GM19035 (cell line): ENCODE data around the gene IL17RC.
"Not testable (repeated sequence)": the region's sequence is repeated elsewhere in the genome, so short reads cannot be mapped to it uniquely, and the experiment has no call there.

Experiments used
- ATAC-seq: cut with Tn5 transposase; IDR thresholded peaks from one replicate; pipeline ENCODE4 v1.9.1; 2021; ENCODE audit not compliant: unreplicated experiment

IL17RC gene

GRCh38 chr3:9914559-9915253 is 2.2 kb upstream of the IL17RC start:
- no peak for ATAC-seq

- no peak for ATAC-seq
Observed at GRCh38 chr3:9915254-9916141, 1.4 kb upstream of the IL17RC start.

- ATAC-seq, result no peak
Observed at GRCh38 chr3:9916346-9916733, 558 bp upstream of the IL17RC start.

DNA sequence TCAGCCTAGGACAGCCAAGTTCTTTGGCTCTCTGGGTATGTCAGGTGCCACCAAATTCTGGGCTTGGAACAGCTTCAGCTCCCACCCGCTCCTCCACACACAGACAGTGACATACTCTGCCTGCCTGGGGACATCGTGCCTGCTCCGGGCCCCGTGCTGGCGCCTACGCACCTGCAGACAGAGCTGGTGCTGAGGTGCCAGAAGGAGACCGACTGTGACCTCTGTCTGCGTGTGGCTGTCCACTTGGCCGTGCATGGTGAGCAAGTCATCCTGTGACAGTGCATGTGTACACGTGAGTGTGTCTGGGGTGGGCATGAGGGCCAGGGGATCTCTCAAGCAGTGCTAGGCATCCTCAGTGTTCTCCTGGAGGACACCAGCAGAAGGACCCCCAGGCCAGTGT is 922 bp downstream of the IL17RC start:
- ATAC-seq, result no peak

- no peak for ATAC-seq
Observed at GRCh38 chr3:9918261-9919038, 1.6 kb downstream of the IL17RC start.

GRCh38 chr3:9928158-9928557 is 11.3 kb downstream of the IL17RC start:
- ATAC-seq, result no peak

GRCh38 chr3:9930804-9931418 is 14.0 kb downstream of the IL17RC start:
- no peak for ATAC-seq

DNA sequence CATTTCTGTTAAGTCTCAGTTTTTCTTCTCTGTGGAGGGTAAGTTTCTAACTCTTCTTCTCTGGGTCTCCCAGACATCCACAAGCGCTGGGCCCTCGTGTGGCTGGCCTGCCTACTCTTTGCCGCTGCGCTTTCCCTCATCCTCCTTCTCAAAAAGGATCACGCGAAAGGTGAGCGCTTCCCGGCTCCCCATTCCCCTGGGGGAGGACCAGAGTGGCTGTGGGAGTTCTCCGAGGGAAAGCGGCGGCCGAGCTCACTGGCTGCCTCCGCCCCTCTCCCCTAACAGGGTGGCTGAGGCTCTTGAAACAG is 15.6 kb downstream of the IL17RC start:
- no peak for ATAC-seq

DNA sequence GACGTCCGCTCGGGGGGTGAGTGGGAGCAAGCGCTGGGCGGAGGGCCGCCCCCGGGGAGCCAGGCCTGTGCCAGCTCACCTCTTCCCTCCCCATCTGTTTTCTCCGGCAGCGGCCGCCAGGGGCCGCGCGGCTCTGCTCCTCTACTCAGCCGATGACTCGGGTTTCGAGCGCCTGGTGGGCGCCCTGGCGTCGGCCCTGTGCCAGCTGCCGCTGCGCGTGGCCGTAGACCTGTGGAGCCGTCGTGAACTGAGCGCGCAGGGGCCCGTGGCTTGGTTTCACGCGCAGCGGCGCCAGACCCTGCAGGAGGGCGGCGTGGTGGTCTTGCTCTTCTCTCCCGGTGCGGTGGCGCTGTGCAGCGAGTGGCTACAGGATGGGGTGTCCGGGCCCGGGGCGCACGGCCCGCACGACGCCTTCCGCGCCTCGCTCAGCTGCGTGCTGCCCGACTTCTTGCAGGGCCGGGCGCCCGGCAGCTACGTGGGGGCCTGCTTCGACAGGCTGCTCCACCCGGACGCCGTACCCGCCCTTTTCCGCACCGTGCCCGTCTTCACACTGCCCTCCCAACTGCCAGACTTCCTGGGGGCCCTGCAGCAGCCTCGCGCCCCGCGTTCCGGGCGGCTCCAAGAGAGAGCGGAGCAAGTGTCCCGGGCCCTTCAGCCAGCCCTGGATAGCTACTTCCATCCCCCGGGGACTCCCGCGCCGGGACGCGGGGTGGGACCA is 16.1 kb downstream of the IL17RC start:
- peak; percentile 70 for ATAC-seq

GRCh38 chr3:9933561-9934234 is 16.8 kb downstream of the IL17RC start, which contains the start of gene CRELD1:
TSS of gene CRELD1 (plus strand) at chr3:9933834. CDS start at chr3:9934439, 605 bp downstream.
- peak; percentile 88 for ATAC-seq

GRCh38 chr3:9934235-9934621 is 17.3 kb downstream of the IL17RC start:
- ATAC-seq, result no peak

DNA sequence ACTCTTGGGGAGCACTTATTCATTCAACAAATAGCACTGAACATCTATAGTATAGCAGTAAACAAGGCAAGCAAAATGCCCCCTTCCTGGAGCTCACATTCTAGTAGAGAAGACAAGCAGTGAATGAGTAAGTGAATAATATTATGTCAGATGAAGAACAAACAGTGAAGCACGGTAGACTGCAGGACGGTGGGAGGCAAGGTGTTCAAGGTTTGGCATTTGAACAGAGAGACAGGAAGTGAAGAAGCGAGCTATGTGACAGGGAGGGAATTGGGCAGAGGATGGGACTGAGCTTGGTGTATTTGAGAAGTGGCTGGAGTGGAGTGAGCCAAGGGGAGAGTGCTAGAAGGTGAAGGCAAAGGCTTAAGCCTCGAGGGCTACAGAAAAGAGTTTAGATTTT is 18.1 kb downstream of the IL17RC start:
- ATAC-seq, result no peak

DNA sequence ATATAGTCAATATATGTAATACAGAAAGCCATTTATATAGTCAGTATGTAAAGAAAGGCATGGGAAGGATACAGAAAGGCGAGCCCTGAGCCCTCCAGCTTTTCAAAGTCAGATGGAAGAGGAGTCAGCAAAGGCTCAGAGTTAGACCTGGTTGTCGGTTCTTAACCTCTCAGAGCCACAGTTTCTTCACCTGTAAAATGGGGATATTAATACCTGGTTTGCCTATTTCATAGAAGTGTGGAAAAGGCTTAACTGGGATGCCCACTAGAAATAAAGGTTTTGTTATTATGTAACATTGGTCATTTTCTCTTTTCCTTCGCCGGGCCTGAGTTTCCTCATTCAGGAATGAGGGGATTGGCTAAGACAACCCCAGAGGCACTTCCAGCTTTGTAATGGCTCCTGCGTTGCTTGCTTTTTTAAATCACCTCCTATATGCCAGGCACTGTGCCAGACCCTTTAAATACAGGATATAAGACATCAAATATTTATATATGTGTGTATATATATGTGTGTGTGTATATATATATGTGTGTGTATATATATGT is 19.1 kb downstream of the IL17RC start:
- no peak for ATAC-seq

- ATAC-seq, result no peak
Observed at GRCh38 chr3:9937486-9938238, 20.8 kb downstream of the IL17RC start.

- no peak for ATAC-seq
Observed at GRCh38 chr3:9938966-9939365, 22.1 kb downstream of the IL17RC start.

DNA sequence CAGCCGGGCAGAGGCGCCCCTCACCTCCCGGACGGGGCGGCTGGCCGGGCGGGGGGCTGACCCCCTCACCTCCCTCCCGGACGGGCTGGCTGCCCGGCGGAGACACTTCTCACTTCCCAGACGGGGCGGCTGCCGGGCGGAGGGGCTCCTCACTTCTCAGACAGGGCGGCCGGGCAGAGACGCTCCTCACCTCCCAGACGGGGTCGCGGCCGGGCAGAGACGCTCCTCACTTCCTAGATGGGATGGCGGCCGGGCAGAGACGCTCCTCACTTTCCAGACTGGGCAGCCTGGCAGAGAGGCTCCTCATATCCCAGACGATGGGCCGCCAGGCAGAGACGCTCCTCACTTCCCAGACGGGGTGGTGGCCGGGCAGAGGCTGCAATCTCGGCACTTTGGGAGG is 23.0 kb downstream of the IL17RC start:
- not testable (repeated sequence) for ATAC-seq

DNA sequence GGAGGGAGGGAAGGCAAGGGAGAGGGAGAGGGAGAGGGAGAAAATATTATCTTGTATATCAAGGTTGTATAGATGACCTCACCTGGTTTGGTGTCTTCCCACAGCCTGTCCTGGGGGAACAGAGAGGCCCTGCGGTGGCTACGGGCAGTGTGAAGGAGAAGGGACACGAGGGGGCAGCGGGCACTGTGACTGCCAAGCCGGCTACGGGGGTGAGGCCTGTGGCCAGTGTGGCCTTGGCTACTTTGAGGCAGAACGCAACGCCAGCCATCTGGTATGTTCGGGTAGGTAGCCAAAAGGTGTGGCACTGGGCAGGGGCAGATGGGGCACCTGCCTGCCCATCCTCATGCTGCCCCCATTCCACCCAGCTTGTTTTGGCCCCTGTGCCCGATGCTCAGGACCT is 23.8 kb downstream of the IL17RC start:
- no peak for ATAC-seq

GRCh38 chr3:9942164-9942563 is 25.3 kb downstream of the IL17RC start:
- ATAC-seq, result no peak
